Medulla oblongata (tissue), 1 donor: ENCODE measurements around the gene ARHGEF28.

Experiments used
- DNase-seq: peaks from one replicate; pipeline ENCODE4 v3.0.0-alpha.2; 2015; ENCODE audit errors: extremely low spot score

Gene ARHGEF28

DNA sequence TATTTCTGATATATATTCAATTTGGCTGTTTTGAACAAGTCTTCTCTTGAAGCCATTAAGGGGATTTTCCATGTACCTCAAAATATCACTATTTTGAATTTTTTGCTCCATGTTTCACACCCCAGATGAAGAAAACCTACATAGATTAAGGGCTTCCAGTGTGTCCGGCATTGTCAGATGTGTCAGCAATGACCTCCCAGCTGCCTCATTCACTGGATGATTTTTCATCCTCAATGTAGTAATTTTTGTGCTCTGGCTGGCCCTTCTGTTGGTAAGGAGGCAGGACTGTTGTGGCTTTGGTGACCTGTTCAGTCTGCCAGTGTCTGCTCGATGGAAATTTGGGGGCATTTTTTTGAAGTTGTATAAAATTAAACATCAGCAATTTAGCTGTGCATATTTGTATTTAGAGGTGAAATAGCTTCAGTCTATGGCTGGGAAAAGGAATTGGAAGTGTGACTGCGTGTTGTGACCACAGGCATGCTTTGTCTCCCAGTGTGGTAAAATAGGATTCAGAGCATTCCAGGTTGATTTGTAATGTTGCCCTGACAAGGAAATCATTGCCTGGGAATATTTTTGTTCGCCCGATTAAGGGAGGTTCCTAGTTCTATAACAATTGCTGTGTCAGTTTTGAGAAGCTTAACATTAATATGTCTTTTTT lies 312.4 kb downstream of the ARHGEF28 start:
- no peak for DNase-seq

GRCh38 chr5:73938938-73939320 lies 312.9 kb downstream of the ARHGEF28 start:
- no peak for DNase-seq

DNA sequence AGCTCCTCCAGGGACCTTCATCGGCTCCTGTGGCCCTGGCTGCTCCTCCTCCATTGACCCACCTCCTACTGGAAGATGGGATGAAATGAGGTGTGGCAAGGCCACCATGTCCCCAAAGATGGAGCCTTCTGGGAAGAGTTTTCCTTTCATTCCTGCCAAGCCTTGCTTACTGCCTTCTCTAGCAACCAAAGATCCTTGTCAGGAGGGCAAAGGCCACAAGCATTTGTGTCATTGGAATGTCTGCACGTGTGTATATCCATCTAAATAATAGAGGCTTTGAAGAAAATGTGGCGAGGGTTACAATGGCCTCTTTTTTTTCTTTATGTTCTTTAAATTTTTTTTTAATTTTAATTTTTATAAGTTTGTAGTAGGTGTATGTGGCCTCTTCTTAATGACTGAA lies 313.6 kb downstream of the ARHGEF28 start:
- DNase-seq: no peak

GRCh38 chr5:73940026-73940425 lies 314.0 kb downstream of the ARHGEF28 start:
- DNase-seq: no peak

GRCh38 chr5:73940801-73941200 lies 314.8 kb downstream of the ARHGEF28 start:
- DNase-seq: no peak

- no peak for DNase-seq
Observed at GRCh38 chr5:73942783-73943182, 316.8 kb downstream of the ARHGEF28 start.

GRCh38 chr5:73943397-73943796 lies 317.4 kb downstream of the ARHGEF28 start:
- no peak for DNase-seq

GRCh38 chr5:73944581-73944980 lies 318.6 kb downstream of the ARHGEF28 start:
- DNase-seq: no peak

DNA sequence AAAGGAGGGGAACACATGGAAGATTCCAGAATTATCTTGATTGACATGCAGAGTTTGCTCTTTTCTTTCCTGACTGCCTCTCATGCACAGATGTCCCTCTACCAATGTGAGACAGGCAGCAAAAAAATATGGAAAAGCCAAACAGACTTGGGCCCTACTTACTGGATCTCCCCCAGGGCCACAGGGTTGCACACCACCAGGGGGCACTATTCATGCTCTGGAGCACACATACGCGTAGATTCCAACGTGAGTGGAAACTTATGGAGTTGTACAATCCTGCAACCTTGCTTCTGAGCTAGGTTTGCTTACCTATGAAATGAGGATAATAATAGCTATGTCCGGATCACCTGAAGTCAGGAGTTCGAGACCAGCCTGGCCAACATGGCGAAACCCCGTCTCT lies 319.5 kb downstream of the ARHGEF28 start:
- no peak for DNase-seq

- no peak for DNase-seq
Observed at GRCh38 chr5:73946278-73946677, 320.3 kb downstream of the ARHGEF28 start.

DNA sequence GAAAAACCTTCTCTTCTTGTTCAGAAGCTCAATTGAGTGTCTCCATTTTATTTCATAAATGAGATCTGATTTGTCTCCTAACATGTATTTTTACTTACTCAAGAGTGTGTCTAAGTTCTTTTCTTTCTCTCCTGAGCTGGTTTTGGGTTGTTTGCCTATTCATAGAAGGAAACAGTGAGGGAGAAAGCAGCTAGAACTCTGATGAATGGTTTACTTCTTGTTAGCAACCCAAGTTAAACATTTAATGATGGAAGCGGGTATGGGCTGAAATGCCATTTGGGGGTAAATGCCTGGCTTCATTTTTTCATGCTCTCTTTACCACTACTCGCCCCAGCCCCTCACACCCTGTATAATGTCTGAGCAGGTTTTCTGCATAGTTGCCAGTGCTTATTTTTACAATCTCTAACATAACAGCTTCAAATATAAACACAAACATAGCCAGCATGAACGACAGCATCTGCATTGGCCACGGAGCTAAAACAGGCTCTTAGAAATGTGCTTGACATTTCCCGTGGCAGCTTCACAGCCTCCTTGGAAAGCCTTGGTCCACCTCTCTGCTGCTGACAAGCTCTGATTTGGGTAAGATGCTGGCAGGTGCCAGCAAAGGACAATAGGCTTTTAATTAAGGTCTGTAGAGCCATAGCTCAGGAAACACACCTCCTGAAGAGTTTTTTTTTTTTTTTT lies 321.1 kb downstream of the ARHGEF28 start:
- no peak for DNase-seq

DNA sequence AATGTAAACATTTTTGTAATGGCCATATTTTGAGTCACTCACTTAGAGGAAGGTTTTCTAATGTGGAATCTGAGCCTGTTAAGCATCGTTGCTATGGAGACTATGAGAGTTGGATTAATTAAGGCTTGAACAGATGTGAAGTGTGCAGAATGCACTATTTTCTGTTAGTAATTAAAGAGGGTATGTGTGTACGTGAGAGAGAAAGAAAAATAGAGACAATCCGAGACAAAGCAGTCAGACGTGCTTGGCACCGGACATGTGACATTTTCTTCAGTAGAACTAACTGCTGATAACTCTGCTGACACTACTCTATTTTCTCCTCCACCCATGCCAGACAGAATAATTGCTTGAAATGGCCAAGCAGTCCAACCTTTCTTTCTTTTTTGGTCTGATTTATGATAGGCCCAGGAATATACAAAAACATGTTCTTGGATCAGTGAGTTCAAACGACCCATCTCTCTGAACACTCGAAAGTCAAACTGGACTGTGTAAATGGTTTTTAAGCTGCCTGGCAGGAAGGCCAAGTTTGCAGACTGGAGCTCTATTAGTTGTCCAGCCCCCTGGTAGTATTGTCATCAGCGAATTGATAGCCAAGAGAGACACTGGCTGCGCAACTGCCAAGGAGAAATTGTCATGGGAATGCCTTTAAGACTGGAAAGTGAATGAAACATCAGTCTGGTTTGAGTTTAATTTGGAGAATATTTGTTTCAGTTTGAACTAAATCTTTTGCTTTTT lies 322.1 kb downstream of the ARHGEF28 start:
- DNase-seq: no peak

DNA sequence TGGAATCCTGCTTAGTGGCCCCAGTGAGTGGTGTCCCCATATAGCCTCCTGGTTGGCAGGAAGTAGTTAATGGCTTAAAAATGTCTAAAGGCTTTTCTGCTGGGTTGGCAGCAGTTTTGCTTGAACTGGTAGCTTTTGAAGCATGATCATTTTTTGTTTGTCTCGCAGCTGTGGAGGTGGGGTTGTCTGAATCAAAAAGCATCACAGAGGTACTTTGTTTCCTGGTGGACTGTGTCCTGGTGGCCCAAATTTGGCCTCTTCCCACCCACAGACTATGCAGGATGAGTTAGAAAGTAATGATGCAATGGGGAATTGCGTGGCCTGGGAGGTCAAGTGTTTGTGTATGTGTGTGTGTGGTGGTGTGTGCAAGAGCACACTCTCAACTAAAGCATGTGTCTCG lies 322.7 kb downstream of the ARHGEF28 start:
- no peak for DNase-seq

DNA sequence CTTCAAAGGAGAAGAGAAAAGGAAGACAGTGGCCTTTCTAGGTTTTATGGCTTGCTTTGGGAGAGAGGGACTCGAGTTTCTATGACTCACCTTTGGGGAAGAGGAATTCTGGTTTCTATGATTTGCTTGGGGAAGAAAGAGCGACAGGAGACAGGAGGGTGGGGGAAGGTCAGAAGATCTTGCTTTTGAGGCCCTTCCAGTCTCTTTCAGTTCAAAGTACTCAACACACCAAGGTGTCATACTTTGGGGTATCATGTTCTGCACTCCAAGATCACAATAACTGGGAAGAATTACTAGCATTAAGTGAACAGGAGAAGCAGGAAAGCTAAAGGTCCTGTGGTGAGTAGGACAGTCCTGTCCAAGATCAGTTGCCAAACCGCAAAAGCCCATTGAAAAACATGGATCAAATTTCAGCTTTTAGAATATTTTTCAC lies 324.5 kb downstream of the ARHGEF28 start:
- DNase-seq: no peak

- no peak for DNase-seq
Observed at GRCh38 chr5:73950912-73951430, 325.0 kb downstream of the ARHGEF28 start.

- DNase-seq: no peak
Observed at GRCh38 chr5:73952872-73953271, 326.9 kb downstream of the ARHGEF28 start.

DNA sequence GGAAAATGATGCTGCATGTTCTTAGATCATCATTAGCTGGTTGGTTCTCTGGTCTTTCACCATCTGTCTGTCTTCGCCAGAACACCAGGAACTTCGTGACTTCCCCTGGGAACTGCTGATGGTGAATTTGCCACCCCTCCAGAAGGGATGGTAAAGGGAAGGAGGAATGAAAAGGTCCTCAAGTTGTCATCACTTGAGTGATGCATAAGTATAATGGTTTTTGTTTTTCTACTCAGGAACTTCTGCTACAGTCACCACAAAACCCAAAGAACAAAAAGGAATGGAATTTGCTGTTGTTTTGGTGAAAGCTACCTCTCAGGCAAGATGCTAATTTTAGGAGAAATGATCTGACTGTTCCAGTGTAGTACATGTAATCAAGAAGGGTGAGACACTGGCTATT lies 328.4 kb downstream of the ARHGEF28 start:
- DNase-seq: no peak

DNA sequence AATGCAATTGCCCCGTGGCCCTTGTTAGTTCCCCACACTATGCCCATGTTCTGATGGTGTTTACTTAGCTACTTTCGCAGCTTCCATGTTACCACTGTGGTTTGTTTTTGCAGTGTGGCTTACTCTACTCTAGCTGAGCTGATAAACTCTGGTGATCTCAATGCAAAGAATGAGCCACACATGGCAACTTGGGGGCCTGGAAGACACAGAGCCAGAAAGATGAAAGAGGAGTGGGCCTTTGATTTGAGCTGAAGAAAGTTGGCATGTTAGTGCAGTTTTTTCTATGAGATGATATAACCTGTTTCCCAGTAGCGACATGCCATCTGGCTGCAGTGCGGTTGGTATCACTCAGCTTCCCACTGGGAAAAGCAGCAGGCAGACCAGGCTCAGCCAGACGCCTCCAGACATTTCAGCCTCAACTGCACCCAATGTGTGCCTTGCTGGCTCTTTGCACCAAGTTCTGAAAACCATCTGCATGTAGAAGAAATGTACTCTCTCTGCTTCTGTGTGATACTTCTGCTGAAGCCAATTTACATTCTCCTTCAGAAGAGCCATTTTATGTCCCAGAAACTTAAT lies 329.4 kb downstream of the ARHGEF28 start:
- DNase-seq: no peak

- DNase-seq: no peak
Observed at GRCh38 chr5:73957397-73958001, 331.5 kb downstream of the ARHGEF28 start.

- DNase-seq: no peak
Observed at GRCh38 chr5:73958037-73958436, 332.0 kb downstream of the ARHGEF28 start.

DNA sequence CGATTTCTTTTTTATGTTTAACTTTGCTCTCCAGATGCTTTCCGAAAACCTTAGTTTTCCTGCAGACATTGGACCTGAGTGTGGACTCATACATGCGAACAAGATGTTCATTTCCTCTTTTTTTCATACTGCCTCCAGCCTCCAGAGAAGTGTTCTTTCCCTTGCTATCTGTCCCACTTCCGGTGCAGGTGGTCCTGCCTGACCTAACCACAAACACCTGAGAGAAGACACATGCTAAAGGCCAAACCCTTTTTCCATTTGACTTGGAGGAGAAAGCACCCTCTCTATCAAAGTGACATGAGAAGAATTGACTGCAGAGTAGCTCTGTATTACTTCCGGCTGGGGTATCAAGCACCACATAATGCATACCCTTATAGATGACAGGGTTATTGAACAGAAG lies 334.0 kb downstream of the ARHGEF28 start:
- no peak for DNase-seq

DNA sequence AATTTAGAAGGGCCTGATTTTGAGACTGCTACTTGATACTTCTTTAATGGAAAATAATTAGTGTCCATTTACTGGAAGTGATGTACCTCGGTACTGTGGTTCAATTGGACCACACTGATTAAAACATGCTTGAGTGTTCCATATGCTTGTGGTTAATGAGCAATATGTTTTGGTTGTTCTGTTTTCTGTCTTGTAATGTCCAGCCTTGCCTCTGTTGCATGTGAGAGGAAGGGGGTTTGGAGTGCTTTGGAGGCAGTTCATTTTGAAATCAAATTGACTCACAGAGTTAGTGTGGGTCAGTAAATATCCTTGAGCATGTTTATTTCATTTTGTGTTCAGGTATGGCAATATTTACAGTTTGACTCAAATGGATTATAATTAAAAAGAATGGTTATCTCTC lies 334.4 kb downstream of the ARHGEF28 start:
- DNase-seq: no peak
